ENCODE data around the gene GNA14.
"Not testable (repeated sequence)": the region's sequence is repeated elsewhere in the genome, so short reads cannot be mapped to it uniquely, and the experiment has no call there.

Gene GNA14

DNA sequence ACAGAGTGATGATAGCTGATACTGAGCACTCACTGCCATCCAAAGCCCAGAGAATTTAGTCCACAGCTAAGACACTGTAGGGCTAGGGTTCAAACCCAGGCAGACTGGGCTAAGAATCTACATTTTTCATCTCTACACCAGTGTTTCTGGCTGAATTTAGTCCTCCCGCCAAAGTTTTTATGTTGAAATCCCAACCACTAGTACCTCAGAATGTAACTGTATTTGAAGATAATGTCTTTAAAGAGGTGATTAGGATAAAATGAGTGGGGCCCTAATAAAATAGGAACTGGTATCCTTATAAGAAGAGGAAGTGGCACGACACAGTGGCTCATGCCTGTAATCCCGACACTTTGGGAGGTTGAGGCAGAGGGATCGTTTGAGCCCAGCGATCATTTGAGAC lies 4.3 kb downstream of the GNA14 start:
- no peak for DNase-seq (ENCODE audit: low spot score)

DNA sequence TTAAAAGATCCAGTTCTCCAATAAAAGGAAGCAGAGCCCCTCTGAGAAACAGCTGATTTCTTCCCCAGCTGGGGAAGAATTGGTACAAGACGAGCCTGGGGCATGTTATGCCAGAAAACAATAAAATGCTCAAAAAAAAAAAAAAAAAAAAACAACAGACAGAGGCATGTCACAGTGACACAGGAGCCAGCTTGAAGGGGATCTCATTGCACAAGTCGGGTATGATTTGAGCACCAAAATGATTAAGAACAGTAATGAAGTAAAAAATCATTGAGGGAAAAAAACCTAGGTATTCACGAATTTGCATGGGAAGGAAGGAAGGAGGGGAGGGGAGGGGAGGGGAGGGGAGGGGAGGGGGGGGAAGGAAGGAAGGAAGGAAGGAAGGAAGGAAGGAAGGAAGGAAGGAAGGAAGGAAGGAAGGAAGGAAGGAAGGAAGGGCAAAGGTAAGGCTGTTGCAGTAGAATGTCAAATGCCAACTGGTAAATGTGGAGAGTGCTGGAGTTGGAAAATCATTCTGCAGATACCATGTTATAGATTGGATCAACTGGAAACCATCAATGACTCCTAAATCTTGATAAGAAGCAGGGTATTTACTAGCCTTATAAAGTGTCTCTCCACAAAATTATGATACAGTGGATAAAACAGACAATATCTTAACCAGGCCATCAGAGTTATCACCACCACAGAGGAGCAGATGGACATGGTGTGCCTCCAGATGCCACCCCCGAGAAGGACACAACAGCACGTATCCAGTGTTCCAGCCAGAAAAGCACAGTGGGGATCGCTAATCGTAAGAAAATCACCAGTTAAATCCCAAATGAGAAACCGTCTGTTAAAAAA lies 7.2 kb downstream of the GNA14 start:
- DNase-seq (ENCODE audit: low spot score), result no peak

GRCh38 chr9:77632652-77633051 lies 15.5 kb downstream of the GNA14 start:
- no peak for DNase-seq (ENCODE audit: low spot score)

DNA sequence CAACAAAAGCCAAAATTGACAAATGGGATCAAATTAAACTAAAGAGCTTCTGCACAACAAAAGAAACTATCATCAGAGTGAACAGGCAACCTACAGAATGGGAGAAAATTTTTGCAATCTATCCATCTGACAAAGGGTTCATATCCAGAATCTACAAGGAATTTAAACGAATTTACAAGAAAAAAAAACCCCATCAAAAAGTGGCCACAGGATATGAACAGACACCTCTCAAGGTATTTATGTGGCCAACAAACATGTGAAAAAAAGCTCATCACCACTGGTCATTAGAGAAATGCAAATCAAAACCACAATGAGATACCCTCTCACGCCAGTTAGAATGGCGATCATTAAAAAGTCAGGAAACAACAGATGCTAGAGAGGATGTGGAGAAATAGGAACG lies 19.3 kb downstream of the GNA14 start:
- not testable (repeated sequence) for DNase-seq (ENCODE audit: low spot score)

- no peak for DNase-seq (ENCODE audit: low spot score)
Measured at GRCh38 chr9:77616191-77616590, 31.9 kb downstream of the GNA14 start.

GRCh38 chr9:77614645-77615044 lies 33.5 kb downstream of the GNA14 start:
- DNase-seq (ENCODE audit: low spot score), result no peak

- no peak for DNase-seq (ENCODE audit: low spot score)
Measured at GRCh38 chr9:77606526-77606925, 41.6 kb downstream of the GNA14 start.

GRCh38 chr9:77605449-77606220 lies 42.5 kb downstream of the GNA14 start:
- DNase-seq (ENCODE audit: low spot score), result no peak

DNA sequence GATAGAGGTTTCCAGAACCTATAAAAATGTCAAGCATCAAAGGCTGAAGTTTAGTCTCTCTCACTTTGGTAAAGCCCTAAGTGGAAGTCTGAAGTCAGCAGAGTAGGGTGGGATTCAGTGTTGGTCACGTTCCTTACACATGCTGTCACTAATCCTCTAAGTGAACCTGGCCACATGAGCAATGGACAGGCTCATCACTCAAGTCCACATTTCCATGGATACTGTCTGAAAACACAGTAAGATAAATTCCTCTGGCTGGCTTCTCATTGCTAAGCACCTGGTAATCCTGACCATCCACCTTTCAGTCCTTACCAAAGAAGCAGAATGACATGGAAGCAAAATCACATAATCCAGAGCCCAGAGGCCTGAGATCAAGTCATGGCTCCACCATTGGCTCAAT lies 43.8 kb downstream of the GNA14 start:
- no peak for DNase-seq (ENCODE audit: low spot score)

- DNase-seq (ENCODE audit: low spot score), result no peak
Measured at GRCh38 chr9:77602852-77603251, 45.3 kb downstream of the GNA14 start.

GRCh38 chr9:77601476-77602099 lies 46.5 kb downstream of the GNA14 start:
- DNase-seq (ENCODE audit: low spot score), result no peak

- no peak for DNase-seq (ENCODE audit: low spot score)
Measured at GRCh38 chr9:77600810-77601209, 47.3 kb downstream of the GNA14 start.

DNA sequence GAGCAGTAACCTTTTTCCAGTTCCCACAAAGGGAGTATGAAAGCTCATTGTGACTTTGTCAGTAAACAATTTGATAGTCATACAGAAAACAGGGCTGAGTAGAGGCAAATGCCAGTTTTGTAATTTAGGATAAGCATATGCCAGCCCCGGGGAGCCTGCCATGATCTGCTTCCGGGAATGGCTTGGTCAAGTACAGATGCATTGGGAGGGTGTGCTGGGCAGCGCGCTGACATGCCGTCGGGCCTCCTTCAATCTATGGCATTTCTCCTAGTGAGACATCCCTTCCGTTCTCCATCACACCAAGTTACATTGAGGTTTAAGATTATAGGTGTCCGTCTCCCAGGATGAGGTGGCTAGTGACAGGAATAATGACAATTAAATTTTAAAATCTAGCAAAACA lies 48.6 kb downstream of the GNA14 start:
- no peak for DNase-seq (ENCODE audit: low spot score)

- DNase-seq (ENCODE audit: low spot score), result no peak
Measured at GRCh38 chr9:77598991-77599390, 49.1 kb downstream of the GNA14 start.

- no peak for DNase-seq (ENCODE audit: low spot score)
Measured at GRCh38 chr9:77598524-77598923, 49.6 kb downstream of the GNA14 start.

DNA sequence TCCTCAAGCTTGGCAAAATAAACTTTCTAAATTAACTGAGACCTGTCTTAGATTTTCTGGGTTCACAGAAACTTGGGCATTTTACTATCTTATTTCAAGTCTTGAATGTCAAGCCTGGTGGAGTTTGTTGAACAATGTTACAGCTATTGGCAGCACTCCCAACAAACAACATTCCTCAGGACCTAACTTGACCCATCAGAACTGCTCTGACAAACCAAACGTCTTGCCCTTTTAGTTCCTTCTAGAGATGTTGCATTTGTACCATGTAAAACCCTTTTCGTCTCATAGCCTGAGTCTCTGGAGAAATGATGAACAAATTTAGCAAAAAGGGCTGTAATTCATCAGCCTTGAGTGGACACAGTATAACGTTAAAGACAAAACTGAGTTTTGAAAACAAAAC lies 51.1 kb downstream of the GNA14 start:
- DNase-seq (ENCODE audit: low spot score), result no peak

GRCh38 chr9:77595426-77596095 lies 52.6 kb downstream of the GNA14 start:
- no peak for DNase-seq (ENCODE audit: low spot score)

- DNase-seq (ENCODE audit: low spot score), result no peak
Measured at GRCh38 chr9:77594963-77595362, 53.2 kb downstream of the GNA14 start.

DNA sequence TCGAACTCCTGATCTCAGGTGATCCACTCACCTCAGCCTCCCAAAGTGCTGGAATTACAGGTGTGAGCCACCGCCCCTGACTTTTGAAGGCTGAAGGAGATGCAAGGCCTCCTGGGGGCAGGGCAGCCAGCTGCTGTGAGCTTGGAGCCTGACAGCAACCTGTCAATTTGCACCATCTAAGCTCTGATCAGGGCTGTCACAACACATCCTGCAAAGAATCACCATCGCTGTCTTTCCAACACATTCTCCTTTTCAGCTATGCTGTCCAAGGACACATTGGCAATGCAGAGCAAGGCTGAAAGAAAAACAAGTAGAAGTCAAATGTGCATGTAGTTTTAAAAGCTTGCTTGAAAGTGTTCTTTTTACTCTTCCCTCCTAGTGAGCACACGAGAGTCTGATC lies 54.6 kb downstream of the GNA14 start:
- DNase-seq (ENCODE audit: low spot score), result no peak

- DNase-seq (ENCODE audit: low spot score), result no peak
Measured at GRCh38 chr9:77592476-77592875, 55.6 kb downstream of the GNA14 start.

DNA sequence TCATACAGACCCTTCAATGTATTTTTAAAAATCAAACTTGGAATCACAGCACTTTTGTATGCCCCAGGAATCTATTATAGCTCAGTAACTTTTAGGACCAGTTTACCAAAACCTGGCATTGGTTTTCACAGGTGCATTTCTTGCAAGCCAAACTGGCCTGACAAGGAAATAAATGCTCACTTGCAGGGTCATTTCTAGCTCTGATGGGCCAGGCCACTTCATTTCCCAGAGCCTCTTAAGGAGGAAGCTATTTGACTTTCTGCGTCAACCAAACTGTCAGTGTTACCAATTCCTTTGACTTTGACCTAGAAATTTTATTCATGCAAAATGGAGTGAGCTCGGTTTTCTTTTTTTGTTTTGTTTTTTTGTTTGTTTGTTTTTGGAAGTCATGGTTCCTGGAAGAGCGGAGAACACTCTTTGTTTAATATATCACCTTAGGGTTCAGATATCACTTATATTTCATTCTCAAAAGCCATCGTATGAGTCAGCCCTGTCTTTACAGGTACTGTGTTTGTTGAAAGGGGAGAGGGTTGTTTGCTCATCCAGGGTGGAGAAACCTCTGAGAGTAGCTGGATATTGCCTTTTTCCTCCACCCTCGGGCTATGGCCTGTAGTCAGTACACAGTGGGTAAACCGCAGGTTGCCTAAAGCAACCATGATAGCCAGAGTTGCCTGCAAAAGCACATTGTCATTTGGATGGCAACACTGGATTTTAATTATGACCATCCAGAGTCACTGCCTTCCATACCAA lies 58.9 kb downstream of the GNA14 start:
- no peak for DNase-seq (ENCODE audit: low spot score)
